HG03442 (cell line): ENCODE data around the gene SHISA9.

Experiments used
- ATAC-seq: cut with Tn5 transposase; IDR thresholded peaks from one replicate; pipeline ENCODE4 v1.9.1; 2021; ENCODE audit warnings: mild to moderate bottlenecking, moderate library complexity; ENCODE audit not compliant: unreplicated experiment

Gene SHISA9

DNA sequence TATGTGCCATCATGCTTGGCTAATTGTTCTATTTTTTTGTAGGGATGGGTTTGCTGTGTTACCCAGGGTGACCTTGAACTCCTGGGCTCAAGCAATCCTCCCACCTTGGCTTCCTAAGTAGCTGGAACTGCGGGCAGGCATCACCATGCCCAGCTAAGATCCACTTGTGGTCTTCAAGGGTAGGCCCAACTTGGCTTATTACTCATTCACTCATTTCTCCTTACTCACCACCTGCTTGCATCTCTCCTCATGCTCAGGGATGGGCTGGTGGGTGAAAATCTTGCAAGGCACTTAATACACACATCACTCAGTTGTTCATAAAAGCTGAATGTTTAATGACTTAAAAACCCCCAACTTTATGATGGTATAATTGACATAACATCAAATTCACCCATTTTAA, 207.8 kb downstream of the SHISA9 start:
- no peak for ATAC-seq

DNA sequence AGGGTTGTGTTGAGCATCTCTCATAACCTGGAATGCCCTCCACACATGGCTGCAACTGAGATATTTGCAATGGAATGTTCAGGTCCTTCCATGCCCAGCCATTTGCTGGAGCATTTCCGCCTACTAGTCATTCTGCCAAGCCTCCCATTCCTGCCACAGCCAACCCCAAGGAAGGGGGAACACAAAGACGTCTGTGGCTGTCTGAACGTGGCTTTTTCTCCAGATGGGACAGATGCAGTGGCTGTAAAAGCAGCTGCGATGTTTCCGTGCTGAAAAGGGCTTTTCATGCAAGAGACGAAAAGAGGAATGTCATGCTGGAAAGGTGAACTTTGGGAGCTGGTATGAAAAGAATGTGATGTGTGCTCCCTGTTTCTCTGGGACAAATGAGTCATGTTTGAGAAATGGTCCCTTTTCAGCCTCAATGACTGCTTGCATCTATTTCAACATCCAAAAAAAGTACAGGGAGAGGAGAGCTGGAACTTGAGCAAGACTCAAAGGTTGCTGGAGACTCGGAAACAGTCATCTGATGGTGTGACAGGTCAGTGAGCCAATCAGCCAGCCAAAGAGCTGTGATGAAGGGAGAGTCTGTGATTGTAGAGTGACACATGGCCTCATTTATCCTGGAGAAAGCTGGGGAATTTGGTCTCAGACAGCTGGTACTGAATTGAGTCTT, 208.9 kb downstream of the SHISA9 start:
- ATAC-seq = no peak

DNA sequence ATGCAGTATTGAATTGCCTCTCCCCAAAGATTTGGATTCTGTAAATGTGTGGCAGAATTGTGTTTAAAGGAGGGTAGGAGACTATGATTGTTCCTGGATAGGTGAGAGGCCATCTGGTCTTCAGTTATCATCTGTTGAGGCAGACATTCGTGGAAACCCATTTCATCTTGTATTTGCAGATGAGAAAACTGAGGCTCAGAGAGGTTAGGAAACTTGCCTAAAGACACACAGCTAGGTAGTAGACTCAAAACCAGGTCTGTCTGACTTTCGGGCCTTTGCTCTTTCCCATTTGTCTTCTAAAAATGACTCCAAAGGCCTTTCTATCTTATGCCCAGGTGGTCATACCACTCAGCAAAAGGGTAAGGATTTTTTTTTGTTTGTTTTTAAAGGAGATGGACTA, 210.3 kb downstream of the SHISA9 start:
- ATAC-seq = no peak

DNA sequence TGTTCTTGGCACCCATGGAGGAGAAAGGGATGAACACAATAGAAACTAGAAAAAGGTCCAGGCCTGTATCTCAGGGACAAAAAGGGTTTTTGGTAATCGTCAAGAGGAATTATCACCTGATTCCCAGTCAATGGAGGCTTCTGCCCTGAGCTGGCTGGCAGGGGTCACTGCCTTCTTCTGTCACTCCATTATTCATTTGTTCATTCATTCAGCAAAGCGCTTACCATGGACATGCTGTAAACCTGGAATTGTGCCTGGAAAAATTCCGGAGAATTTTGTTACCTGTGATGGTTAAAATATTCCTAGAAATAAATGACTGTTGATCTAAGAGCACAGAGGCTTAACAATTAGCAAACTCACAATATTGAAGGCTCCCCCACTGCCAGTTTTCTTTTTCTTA, 212.3 kb downstream of the SHISA9 start:
- no peak for ATAC-seq

DNA sequence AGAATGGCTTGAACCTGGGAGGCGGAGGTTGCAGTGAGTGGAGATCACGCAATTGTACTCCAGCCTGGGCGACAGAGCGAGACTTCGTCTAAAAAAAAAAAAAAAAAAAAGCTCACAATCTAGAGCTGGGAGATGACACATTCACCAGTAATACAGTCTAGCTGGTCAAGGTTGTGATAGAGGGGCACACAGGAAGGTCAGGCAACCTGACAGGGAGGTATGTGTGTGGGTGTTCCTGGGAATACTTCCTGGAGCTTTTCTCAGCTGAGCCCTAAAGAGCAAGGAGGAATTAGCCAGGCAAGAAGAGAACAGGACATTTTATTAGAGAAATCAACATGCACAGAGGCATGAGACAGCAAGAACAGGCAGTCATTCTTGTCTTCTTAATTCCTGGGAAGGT, 216.7 kb downstream of the SHISA9 start:
- ATAC-seq = no peak

DNA sequence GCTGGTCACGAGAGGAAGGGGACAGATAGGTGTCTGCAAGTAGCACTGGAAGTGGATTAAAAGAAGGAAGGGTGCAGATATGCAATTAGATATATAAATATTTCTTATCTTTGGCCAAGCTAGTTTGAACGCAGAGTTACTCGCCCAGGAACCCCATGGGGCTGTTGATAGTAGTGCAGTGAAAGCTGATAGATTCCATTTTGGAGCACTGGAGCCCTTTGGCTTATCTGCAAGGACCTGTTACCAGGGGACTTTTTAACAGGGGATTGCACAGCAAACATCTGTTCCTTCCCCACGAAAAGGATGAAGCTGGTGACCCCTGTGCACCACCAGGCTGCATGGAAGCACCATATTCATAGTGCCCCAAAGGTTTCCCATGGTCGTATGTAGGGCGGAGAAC, 218.7 kb downstream of the SHISA9 start:
- ATAC-seq = no peak

DNA sequence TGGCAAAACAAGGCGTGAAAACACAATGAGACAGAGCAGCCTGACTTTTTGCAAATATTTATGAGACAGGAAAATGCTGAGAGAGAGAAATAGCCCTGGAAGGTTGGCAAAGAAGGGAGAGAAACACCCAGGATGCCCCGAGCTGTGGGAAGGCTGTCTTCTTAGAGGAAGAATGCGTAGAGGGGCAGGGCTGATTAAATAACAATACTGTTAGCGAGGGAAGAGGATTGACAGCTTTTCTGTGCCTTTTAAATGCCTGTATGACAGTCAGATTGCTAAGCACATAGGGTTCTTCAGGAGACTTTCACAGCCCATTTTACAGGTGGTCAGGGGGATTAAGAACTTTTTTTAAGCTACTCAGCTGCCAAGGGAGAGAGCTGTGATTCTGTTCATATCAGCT, 219.2 kb downstream of the SHISA9 start:
- no peak for ATAC-seq

DNA sequence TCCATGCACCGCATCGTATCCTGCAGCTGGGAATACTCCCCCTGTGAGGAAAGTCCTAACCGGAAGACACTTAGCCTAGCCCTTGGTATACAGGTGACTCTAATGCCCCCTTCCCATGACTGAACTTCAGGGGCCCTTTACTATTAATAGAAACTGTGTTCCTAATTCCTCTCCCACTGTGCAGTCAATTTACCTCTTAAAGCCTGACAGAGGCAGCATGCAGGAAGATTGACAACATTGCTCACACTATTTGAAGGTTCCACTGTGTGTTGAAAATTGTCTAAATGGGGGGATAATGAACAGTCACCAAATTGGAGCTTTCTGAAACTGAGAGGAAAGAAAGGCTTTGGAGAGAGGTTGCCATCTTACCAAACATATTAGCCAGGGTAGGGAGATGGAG, 222.6 kb downstream of the SHISA9 start:
- ATAC-seq = no peak

DNA sequence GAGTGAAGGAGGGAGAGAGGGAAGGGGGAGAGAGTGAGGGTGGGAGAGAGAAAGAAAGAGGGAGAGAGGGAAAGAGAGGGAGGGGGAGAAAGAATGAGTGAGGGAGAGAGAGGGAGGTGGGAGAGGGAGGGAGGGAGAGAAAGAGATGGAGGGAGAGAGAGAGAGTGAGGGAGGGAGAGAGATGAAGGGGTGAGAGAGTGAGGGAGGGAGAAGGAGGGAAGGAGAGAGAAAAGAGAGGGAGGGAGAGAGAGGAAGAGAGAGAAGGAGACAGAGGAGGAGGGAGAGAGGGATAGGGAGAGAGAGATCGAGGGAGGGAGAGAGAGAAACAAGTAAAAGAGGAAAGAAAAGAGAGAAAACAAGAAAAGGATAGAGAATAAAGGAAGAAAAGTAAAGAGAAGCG, 225.7 kb downstream of the SHISA9 start:
- ATAC-seq = no peak

DNA sequence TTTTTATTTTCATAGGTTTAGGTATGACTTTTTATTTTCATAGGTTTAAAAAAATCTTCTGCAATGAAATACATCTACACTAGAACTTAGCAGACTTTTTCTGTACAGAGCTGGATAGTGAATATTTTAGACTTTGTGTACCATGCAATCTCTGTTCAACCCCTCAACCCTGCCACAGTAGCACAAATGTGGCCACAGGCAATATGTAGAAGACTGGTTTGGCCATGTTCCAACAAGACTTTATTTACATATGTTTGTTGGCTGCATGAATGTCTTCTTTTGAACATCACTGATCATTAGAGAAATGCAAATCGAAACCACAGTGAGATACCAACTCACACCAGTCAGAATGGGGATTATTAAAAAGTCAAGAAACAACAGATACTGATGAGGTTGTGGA, 229.2 kb downstream of the SHISA9 start:
- ATAC-seq = no peak

DNA sequence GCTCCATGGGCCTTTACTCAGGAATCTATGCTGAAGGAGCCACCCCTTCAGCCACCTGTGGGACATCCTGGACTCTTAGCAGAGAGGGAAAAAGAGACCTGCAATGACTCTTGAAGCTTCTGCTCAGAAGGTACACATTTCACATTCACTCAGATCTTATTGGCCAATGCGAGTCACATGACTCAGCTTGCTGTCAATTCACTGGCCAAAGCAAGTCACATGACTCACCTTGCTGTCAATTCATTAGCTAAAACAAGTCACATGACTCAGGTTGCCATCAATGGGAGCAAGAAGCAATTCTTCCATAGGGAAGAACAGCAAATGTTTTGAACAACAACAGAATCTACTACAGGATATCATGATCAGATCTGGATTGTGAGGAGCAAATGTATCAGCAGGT, 233.4 kb downstream of the SHISA9 start:
- no peak for ATAC-seq

DNA sequence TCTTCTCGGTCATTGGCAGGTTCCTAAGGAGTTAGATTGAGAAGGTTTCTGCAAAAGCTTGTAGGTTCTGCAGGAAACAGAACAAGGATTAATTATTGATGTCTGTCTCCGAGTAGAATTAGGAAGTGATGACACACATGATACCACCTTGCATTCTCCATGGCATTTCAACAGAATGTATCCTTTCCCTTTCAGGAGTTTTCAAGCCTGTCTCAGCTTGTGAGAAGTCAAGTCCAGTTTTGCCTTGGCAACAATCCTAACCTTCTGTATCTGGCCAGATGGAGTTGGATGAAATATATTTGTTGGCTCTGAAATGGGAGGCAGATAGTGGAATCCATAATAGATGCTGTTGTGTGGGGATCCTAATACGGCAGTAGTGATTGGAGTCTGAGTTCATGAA, 235.5 kb downstream of the SHISA9 start:
- no peak for ATAC-seq

DNA sequence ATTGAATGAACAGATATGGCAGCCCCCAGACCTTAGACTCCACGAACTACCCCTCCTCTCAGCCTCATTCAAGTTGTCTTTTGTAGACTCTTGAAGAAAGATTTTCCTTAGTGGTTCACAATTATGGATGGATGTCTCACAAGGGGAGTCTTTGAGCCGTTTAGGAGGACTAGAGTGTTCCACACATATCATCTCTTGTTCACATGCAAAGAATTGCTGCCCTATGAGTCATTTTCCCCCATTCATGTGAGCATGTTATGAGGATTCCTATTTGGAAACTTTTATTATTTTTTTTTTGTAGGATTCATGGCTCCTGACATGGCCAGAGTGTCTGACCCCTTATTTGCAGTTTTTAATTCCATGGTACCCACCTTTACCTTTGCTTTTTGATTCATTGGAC, 237.1 kb downstream of the SHISA9 start:
- ATAC-seq = no peak

DNA sequence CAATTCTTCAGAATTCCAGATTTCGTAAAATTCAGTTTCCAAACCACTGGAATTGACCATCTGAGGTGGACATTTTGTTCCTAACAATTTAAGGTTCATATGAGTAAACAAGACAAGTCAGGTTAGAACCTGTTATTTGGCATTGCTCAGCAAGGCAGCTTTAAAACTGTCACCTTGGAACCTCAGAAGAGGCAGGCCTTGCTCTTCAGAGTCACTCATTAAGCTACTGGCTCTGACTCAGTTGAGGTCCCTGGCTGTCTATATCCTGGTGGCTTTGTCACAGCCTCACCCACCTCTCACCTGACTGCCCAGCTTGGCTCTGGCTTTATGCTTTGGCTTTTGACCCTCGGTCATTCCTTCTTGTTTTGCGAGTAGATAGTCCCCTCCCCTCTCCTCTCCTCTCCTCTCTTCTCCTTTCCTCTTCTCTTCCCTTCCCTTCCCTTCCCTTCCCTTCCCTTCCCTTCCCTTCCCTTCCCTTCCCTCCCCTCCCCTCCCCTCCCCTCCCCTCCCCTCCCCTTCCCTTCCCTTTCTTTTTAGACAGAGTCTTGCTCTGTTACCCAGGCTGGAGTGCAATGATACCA, 238.4 kb downstream of the SHISA9 start:
- ATAC-seq = no peak

DNA sequence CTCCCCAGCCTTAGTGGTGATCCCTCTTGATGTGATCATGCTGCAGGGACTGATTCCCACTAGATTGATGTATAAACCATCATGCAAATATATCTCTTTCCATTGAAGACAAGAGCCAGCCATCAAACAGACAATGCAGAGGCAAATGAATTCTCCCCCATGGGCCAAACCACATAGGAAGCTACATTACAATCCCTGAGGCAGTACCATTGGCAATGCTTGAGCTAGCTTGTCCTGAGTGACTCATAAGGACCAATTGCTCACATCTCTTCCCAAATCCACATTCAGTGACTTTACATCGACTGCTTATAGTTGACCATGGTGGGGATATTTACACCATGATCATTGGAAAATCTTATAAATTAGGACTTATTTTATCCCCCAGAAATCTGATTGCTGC, 242.2 kb downstream of the SHISA9 start:
- no peak for ATAC-seq

DNA sequence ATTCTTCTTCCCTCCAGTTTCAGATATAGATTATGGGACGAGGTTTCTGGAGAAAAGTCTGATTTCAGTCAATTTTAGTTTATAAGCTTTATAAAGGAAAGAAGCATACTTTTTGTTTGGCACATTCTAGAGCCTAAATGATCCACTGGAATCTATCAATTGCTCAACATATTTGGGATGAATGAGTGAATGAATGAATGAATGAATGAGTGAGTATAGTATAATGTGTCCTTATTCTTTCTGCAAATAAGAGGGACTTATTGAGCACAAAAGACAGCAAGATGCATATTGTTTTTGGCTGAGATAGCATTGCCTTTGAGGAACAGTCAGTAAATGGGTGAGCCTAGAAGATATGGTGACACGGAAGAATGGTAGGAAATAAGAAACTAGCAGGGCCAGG, 245.4 kb downstream of the SHISA9 start:
- ATAC-seq = no peak

DNA sequence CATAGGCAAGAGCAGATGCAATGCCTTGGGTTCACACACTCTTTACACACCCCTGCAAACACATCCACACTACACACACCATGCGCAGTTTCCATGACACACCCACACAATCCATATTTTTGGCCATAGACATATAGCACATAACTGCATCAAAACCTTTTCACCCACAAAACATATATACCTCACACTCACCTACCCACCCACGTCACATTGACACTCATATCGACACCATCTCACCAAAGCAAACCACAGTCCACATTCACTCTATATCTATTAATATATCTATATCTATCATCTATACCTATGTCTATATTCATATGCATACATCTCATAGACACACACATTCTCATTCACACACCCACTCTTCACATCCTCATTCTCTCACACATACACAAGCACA, 246.9 kb downstream of the SHISA9 start:
- ATAC-seq = no peak

DNA sequence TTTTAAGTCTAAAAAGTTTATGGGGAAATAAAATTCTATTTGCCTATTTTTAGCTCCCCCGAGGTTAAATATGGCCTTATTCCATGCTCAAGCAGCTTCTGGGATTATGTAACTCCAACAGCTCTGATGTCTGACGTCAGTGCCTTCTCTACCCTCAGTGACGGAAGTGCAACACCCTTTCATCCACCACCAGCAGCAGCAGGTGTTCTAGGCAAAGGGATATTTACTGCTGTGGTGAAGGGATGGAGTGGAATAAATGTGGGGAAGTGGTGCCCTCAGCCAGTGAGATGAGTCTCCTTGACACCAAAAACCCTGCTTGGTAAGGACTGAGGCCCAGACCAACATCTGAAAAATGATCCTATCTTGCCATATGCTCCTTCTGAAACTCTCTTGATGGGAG, 247.4 kb downstream of the SHISA9 start:
- no peak for ATAC-seq

DNA sequence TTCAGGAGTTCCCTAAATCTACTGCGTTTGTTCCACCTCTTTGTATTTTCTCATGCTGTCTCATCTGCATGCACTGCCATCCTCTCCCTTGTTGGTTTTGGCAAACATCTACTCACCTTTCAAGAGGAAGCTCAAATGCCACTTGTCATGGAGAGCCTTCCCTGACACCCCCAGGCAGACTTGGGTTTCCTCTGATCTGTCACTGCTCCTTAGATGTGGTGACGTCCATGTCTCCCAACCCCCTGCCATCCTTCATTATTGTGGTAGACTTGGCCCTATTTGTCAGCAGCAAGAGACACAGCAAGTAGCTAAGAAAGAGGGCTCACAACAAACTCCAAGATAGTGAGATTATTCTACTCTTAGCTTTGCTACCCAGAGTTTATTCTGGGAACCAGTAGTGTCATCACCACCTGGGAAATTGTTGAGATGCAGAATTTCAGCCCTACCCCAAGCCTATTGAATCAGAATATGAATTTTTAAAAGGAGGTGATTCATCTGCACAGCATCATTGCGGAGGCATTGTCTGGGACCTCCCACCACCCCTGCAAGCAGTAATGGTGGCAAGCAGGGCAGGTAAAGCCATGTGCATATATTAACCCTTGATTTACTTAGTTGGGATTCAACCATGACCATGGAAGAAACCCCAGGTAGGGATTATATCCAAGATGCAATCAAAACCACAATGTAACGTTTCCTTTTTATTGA, 248.9 kb downstream of the SHISA9 start:
- ATAC-seq = no peak

DNA sequence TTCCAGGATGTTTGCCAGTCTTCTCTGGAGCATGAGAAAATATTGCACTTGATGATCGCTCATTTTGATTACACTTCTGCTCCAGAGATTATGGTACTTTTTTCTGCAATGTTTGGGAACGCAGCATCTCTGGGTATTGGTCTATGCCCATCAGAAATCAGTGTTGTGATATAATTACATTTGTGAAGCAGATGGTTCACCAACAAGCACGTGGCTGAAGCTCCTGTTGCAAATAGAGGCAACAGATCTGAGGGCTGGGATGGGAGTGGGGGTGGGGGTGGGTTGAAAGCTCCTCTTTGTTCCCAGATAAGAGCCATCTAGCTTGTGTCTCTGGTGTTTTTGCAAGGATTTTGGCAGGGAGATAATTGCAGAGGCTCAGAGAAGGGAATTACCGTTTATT, 252.3 kb downstream of the SHISA9 start:
- no peak for ATAC-seq

DNA sequence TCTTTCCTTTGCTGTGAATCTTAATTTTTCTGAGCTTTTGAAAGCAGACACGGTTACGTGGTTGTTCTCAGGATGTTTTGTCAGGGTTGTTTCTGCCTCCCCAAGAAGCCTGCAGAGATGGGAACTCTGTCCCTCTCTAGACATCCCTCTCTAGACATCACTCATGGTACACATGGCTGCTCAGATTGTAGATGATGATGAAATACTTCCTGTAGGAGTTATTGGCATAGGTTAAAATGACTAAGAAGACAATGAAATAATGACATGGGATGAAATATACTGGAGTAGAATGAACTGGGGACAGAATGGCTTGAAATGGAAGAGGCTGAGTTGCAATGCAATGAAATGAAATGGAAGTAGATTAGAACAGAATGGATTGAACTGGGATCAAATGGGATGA, 253.4 kb downstream of the SHISA9 start:
- ATAC-seq = no peak

DNA sequence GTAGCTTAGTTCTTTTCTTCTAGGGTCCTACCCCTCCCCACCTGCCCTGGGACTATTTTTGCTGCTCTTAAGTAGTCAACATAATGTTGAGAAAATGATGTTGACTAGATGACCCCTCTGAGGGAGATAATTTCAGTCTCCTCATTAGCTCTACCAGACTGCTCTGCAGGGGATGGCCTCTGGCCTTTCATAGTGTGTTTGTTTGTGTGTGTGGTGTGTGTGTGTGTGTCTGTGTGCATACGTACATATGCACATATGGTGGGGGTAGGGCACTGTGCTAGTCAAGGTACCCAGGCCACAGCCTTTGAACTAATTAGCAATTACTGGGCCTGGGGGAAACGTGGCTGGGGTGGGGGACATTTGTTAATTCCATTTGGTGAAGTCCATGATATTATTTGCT, 254.0 kb downstream of the SHISA9 start:
- no peak for ATAC-seq

DNA sequence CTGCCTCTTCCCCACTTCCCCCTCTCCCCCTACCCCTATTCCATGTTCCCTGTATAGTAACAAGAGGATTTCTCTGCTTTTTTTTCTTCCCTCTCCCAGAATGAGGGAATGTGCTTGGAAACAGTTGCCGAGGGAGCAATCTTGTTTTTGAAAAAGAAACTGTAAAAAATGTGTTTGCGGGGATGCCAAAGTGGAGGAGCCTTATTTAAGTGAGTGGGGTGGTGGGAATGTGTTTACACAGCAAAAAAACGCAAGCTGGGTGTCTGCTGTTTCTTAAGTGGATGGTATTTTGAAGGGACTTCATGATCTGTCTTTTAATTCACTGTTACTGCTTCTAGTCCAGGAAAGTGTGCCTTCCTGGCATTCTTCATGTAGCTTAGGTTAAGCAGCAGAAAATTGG, 254.4 kb downstream of the SHISA9 start:
- ATAC-seq = no peak
